Fibroblast of lung (primary cell): ENCODE data around the gene RALGPS2.

Experiments
- CTCF ChIP-seq, 2 donors: IDR thresholded peaks in 1 of 2; conservative IDR thresholded peaks in 1 of 2; 1 replicate in 1 of 2; 2 replicates in 1 of 2; pipeline ENCODE4 v1.5.1; 2011 to 2012; ENCODE audit warnings: low read length in 2 of 2, control low read depth in 1 of 2, inconsistent platforms in 1 of 2, low read depth in 1 of 2, mild to moderate bottlenecking in 1 of 2
- EZH2 ChIP-seq: IDR thresholded peaks from 2 replicates; pipeline ENCODE4 v1.5.1; 2012; ENCODE audit warnings: low read length, control low read depth, mild to moderate bottlenecking; ENCODE audit errors: missing control alignments

GRCh38 chr1:178689769-178690168 is 35.3 kb upstream of the RALGPS2 start:
- TF ChIP-seq CTCF (conservative IDR thresholded peaks at IDR 0.05 in 1 of 2, IDR thresholded peaks at IDR 0.05 in 1 of 2; ENCODE audit: low read depth in 1 of 2, low read length in 2 of 2) (no peak), EZH2 (no peak)
